HG02763 (cell line): Measurements from ENCODE around the gene GRAMD4.

ENCODE experiments used
- ATAC-seq: cut with Tn5 transposase; IDR thresholded peaks from one replicate; pipeline ENCODE4 v1.9.1; 2021; ENCODE audit warnings: mild to moderate bottlenecking, moderate library complexity; ENCODE audit not compliant: unreplicated experiment

GRAMD4 gene

GRCh38 chr22:46582281-46582933 lies 37.8 kb upstream of the GRAMD4 start:
- ATAC-seq, result no peak

GRCh38 chr22:46583571-46583970 lies 36.6 kb upstream of the GRAMD4 start:
- no peak for ATAC-seq

DNA sequence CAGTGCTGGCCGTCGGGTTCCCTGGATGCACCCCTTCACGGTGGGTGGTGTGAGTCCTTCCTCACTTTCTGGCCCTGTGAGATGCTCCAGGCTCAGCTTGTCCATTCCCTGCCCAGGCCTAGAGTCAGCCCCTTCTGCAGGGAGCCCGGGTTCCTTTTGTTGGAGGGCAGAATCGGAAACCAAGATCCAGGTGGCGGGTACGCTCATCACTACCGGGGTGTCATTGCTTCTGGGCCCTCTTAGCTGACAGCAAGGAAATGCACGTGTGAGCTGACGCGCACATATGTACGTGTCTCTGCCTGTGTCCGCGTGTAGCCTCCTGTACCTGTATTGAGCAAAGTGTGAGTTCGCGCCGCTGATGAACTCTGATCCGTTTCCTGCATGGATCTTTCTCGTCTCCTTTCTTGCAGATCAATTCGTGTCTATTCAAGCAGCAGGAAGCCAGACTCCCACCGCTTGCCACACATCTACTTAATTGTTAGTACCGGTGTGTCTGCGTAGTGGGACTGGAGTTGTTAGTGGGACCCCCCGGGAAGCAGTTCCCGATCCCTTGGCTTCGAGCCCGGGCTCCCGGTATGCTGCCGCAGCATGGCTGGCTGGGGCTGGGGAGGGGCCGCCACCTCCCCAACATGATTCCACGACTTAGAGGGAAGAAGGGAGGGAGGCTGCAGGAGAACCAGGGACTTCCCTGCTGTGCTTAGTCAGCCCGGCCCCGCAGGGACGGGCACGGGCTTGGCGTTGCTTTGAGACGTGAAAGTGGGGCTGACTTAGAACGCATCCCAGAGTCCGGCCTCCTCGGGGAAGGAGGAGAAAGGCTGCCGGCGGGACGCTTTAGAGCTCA lies 35.9 kb upstream of the GRAMD4 start:
- ATAC-seq, result no peak

DNA sequence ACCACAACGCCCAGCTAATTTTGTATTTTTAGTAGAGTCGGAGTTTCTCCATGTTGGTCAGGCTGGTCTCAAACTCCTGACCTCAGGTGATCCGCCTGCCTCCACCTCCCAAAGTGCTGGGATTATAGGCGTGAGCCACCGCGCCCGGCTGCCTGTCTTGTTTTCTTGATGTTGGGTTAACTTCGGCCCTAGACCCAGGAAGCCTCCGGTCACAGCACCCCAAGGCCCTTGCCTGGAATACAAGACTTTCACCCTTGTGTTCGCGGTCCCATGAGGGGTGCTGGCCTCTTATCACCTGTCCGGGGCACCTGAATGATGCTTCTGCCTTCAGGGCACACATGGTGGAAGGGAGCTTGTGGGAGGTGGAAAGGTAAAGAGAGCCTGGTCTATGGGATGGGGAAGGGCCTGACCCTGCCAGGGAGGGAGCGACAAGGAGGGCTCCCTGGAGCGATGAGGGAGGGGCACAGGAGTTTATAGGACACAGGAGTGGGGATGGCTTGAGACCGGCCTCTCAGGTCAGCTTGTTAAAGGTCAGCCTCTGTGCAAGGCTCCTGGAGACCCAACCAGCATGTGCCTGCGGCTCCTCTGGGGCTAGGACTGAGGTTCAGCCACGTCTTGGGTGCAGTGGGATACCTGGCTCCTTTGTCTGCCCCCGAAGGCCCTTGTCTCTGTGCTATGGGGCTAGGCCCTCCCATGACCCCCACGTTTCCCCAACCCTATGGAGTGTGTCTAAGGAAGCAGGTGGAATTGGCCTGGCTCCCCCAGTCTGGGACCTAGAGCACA lies 34.7 kb upstream of the GRAMD4 start:
- no peak for ATAC-seq

GRCh38 chr22:46586123-46586519 lies 34.1 kb upstream of the GRAMD4 start:
- ATAC-seq, result no peak

- ATAC-seq, result no peak
Measured at GRCh38 chr22:46586531-46587011, 33.6 kb upstream of the GRAMD4 start.

DNA sequence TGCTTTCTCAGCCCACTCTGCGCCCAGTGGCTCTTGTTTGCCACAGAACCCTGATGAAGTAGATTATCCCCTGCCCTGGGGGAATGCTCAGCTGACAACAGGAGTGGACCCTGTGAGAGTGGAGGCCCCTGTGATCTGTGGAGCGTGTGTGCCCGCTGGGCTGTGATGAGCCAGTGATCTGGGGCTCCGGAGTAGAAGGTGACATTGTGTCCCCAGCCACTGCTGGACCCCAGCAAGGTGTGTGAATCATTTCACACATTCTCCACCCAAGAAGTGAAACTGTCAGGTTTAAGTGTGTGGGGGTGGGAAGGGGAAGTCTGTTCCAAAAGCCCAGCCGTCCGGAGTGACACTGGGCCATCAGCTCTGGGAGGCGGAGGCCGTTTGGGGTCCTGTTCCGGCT lies 33.1 kb upstream of the GRAMD4 start:
- ATAC-seq, result peak; percentile 21

GRCh38 chr22:46587492-46588278 lies 32.5 kb upstream of the GRAMD4 start:
- peak; percentile 46 for ATAC-seq

DNA sequence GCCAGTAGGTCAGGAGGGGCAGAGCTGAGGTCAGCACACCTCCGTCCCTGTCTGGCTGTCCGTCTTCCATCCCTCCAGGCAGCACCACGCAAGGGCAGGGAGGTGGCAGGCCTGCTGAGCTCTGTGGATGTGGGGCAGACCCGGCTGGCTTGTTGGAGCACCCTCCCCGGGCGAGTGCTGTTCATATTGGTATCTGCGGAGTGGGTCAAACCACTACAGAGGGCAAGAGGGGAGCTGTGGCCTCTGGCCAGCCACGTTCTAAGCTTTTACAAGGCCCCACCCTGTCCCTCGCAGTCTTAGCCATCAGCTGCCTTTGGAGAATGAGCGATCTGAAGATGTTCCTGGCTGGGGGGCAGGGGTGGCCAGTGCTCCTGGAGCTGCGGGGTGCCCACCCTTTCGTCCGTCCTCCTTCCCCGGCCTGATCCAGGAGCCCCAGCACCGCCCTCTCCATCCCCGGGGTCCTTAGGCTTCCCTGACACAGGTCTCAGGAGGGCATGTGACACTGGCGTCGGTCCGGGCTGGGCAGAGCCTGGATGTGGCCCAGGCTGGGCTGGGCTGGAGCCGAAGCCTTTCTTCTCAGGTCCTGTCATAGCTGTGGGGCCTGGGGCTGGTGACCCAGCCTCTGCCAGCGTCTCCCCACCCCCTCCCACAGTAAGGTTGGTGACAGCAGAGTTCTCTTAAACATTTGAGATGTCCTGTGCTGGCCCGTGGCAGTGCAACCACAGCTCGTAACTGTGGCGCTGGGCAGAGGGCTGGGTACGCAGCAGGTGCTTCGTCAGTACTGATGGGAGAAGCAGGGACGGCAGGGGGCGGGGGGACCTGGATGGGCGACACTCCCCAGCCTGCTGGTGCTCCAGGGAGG lies 31.7 kb upstream of the GRAMD4 start:
- no peak for ATAC-seq

- ATAC-seq, result no peak
Measured at GRCh38 chr22:46589141-46589748, 30.9 kb upstream of the GRAMD4 start.

GRCh38 chr22:46589871-46590271 lies 30.3 kb upstream of the GRAMD4 start:
- ATAC-seq, result no peak

GRCh38 chr22:46590334-46590733 lies 29.9 kb upstream of the GRAMD4 start:
- no peak for ATAC-seq

- ATAC-seq, result no peak
Measured at GRCh38 chr22:46591930-46592329, 28.3 kb upstream of the GRAMD4 start.

- ATAC-seq, result no peak
Measured at GRCh38 chr22:46592390-46592872, 27.8 kb upstream of the GRAMD4 start.

DNA sequence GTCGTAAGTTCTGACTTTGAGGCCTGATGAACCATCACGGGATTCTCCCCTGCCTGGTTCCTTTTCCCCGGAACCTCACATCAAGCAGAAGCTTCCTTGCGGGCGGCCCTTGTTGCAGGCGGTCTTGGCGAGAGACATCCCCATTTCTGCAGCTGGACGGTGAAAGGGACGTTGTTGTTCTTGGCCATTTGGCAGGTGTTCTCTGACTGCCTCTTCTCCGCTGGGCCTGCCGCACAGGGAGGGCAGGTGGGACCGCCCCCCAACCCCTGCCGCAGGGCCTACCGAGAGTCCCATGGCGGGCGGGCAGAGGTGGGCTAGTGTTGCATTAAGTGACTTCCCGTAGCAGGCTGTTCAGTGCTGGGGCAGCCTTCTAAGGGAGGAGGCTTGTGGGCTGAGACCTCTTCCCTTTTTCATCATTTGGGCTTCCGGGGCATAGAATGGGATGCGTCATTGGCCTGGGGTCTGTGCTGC lies 26.9 kb upstream of the GRAMD4 start:
- ATAC-seq, result no peak

- ATAC-seq, result no peak
Measured at GRCh38 chr22:46593996-46594946, 25.9 kb upstream of the GRAMD4 start.

GRCh38 chr22:46594947-46595298 lies 25.3 kb upstream of the GRAMD4 start:
- ATAC-seq, result no peak

GRCh38 chr22:46595545-46595944 lies 24.6 kb upstream of the GRAMD4 start:
- ATAC-seq, result no peak
